ENCODE data around the gene AGAP3.

AGAP3 gene

GRCh38 chr7:151088019-151088855, 2.0 kb downstream of the AGAP3 start:
- no peak for DNase-seq (ENCODE audit: low read depth)

GRCh38 chr7:151088856-151089699, 2.8 kb downstream of the AGAP3 start:
- DNase-seq (ENCODE audit: low read depth): peak; percentile 49

GRCh38 chr7:151089893-151090730, 3.8 kb downstream of the AGAP3 start:
- DNase-seq (ENCODE audit: low read depth): no peak

- no peak for DNase-seq (ENCODE audit: low read depth)
Observed at GRCh38 chr7:151091003-151091402, 4.7 kb downstream of the AGAP3 start.

GRCh38 chr7:151091431-151091830, 5.2 kb downstream of the AGAP3 start:
- no peak for DNase-seq (ENCODE audit: low read depth)

- DNase-seq (ENCODE audit: low read depth): no peak
Observed at GRCh38 chr7:151091988-151092387, 5.7 kb downstream of the AGAP3 start.

GRCh38 chr7:151093748-151094147, 7.5 kb downstream of the AGAP3 start:
- no peak for DNase-seq (ENCODE audit: low read depth)

- no peak for DNase-seq (ENCODE audit: low read depth)
Observed at GRCh38 chr7:151094675-151095074, 8.4 kb downstream of the AGAP3 start.

- no peak for DNase-seq (ENCODE audit: low read depth)
Observed at GRCh38 chr7:151095123-151095797, 9.0 kb downstream of the AGAP3 start.

- DNase-seq (ENCODE audit: low read depth): no peak
Observed at GRCh38 chr7:151095828-151096475, 9.7 kb downstream of the AGAP3 start.

- no peak for DNase-seq (ENCODE audit: low read depth)
Observed at GRCh38 chr7:151099486-151100211, 13.4 kb downstream of the AGAP3 start.

- DNase-seq (ENCODE audit: low read depth): no peak
Observed at GRCh38 chr7:151100921-151101320, 14.6 kb downstream of the AGAP3 start.

GRCh38 chr7:151101621-151102396, 15.5 kb downstream of the AGAP3 start:
- no peak for DNase-seq (ENCODE audit: low read depth)

GRCh38 chr7:151102991-151103390, 16.7 kb downstream of the AGAP3 start:
- DNase-seq (ENCODE audit: low read depth): no peak

GRCh38 chr7:151103973-151104372, 17.7 kb downstream of the AGAP3 start:
- DNase-seq (ENCODE audit: low read depth): no peak

GRCh38 chr7:151104411-151105235, 18.3 kb downstream of the AGAP3 start:
- peak; percentile 87 for DNase-seq (ENCODE audit: low read depth)

GRCh38 chr7:151107882-151108281, 21.6 kb downstream of the AGAP3 start:
- DNase-seq (ENCODE audit: low read depth): no peak

All from amniotic epithelial cell (primary cell).